ENCODE data around the gene TBC1D22A.
"Not testable (repeated sequence)": the region's sequence is repeated elsewhere in the genome, so short reads cannot be mapped to it uniquely, and the experiment has no call there.

The TBC1D22A gene

DNA sequence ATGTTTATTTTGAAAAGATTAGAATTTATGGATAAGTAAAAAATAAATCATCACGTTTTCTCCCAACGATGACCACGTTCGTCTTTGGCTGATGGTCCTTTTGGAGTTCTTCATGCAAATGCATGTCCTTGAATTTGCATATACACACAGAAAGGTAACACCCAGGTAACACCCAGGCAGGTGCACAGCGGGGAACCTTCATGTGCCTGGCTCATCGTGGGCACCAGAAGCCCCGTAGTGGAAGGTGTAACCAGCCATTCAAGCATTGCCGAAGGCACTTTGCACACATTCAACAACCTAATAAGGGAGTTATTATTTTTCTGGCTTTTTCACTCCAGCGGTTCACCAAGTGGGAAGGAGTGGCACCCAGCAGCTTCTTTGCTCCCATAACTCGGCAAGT is 404.6 kb downstream of the TBC1D22A start:
- ChIA-PET POLR2A (no interaction called here), CTCF (no interaction called here)
- no peak for DNase-seq (ENCODE audit: extremely low spot score)
- TF ChIP-seq, protein P1, sequence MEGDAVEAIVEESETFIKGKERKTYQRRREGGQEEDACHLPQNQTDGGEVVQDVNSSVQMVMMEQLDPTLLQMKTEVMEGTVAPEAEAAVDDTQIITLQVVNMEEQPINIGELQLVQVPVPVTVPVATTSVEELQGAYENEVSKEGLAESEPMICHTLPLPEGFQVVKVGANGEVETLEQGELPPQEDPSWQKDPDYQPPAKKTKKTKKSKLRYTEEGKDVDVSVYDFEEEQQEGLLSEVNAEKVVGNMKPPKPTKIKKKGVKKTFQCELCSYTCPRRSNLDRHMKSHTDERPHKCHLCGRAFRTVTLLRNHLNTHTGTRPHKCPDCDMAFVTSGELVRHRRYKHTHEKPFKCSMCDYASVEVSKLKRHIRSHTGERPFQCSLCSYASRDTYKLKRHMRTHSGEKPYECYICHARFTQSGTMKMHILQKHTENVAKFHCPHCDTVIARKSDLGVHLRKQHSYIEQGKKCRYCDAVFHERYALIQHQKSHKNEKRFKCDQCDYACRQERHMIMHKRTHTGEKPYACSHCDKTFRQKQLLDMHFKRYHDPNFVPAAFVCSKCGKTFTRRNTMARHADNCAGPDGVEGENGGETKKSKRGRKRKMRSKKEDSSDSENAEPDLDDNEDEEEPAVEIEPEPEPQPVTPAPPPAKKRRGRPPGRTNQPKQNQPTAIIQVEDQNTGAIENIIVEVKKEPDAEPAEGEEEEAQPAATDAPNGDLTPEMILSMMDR (IDR thresholded peaks at IDR 0.05; ENCODE audit: control extremely low read depth, extremely low read depth, low read depth, missing control alignments) = no peak

DNA sequence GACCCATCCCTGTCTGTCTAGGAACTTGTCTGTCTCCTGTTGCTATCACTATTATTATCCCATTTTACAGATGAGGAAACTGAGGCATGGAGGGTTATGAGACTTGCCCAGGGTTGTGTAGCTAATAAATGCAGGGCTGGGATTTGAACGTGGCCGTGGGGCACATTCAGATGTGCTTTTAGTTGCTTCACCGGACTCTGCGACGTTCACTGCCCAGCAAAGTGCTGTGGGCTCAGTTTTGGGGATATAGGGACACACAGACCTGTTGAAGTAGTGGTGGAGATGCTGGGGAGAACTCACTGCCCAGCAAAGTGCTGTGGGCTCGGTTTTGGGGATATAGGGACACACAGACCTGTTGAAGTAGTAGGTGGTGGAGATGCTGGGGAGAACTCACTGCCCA is 405.5 kb downstream of the TBC1D22A start:
- POLR2A ChIA-PET; CTCF ChIA-PET; DNase-seq (ENCODE audit: extremely low spot score): not testable (repeated sequence)

DNA sequence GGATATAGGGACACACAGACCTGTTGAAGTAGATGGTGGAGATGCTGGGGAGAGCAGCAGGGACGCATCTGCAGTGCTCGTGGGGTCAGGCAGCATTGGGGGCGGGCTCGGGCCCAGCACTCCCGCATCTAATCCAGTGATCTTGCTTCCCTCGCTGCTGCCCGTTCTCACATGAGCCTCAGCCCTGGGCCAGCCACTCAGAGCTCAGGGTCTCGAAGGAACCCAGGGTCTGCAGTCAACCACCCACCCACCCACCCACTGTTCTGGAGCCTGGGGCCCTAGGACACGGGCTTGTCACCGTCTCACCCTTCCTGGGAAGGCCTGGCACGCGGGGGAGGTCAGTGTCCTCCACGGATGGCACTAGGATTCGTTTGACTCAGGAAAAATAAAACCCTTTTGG is 406.0 kb downstream of the TBC1D22A start:
- TF ChIP-seq, protein P1 (IDR thresholded peaks at IDR 0.05; ENCODE audit: control extremely low read depth, extremely low read depth, low read depth, missing control alignments) = no peak
- DNase-seq (ENCODE audit: extremely low spot score) = no peak
- CTCF ChIA-PET = no interaction called here
- POLR2A ChIA-PET = no interaction called here

DNA sequence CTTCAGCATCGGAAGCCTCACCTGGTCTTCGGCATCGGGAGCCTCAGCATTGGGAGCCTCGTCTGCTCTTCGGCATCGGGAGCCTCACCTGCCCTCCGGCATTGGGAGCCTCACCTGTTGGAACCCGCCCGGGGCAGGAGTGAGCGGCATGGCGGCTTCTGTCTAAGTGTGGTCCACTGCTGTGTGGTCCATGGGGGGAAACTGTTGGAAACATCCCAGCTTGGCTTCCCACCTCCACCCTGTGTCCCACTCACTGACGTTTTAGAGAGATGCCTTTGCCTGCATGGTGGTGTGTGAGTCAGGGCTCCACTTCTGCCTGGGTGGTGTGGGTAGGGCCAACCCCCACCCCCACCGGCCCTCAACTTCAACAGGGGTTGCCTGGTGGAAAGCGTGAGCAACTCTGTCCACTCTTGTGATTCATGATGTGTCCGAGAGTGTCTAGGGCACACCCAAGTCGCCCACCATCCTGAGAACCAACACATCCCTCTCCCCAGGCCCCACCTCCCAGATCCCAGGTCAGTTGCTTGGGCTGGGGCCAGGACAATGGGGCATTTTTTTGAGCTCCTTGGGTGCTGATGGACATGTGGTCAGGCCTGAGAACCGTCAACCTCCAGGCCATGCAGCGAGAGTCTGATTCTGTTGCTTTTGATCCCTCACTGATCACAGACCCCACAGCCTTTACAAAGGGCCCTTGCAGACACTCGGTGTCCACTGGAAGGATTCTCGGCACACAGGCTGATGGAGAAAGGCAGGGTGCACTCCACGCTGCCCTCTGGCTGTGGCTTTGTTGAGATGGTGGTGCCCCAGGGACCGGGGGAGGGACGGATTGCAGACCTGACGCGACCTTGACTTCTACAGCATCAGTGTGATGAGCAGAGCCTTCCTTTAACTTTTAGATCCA is 406.7 kb downstream of the TBC1D22A start:
- ChIA-PET CTCF (no interaction called here), POLR2A (no interaction called here)
- DNase-seq (ENCODE audit: extremely low spot score) = no peak
- TF ChIP-seq, protein P1 (IDR thresholded peaks at IDR 0.05; ENCODE audit: control extremely low read depth, extremely low read depth, low read depth, missing control alignments) = no peak

DNA sequence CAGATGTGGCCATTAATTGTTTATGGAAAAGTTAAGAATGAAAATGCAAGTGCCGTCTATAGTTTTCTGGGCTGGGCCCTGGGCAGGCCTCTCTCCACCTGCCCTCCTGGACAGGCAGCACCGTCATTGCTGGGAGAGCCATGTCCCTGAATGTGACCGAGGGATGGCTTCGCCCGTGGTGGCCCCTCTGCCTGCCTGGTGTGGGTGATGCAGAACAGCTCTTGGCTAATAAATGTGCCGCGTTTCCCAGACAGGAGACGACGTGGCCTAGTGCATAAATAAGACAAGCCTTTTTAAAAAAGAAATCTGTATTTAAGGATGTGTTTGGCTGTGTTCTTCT is 407.3 kb downstream of the TBC1D22A start:
- no peak for DNase-seq (ENCODE audit: extremely low spot score)
- POLR2A ChIA-PET = no interaction called here
- CTCF ChIA-PET = no interaction called here
- TF ChIP-seq, protein P1 (IDR thresholded peaks at IDR 0.05; ENCODE audit: control extremely low read depth, extremely low read depth, low read depth, missing control alignments) = no peak

DNA sequence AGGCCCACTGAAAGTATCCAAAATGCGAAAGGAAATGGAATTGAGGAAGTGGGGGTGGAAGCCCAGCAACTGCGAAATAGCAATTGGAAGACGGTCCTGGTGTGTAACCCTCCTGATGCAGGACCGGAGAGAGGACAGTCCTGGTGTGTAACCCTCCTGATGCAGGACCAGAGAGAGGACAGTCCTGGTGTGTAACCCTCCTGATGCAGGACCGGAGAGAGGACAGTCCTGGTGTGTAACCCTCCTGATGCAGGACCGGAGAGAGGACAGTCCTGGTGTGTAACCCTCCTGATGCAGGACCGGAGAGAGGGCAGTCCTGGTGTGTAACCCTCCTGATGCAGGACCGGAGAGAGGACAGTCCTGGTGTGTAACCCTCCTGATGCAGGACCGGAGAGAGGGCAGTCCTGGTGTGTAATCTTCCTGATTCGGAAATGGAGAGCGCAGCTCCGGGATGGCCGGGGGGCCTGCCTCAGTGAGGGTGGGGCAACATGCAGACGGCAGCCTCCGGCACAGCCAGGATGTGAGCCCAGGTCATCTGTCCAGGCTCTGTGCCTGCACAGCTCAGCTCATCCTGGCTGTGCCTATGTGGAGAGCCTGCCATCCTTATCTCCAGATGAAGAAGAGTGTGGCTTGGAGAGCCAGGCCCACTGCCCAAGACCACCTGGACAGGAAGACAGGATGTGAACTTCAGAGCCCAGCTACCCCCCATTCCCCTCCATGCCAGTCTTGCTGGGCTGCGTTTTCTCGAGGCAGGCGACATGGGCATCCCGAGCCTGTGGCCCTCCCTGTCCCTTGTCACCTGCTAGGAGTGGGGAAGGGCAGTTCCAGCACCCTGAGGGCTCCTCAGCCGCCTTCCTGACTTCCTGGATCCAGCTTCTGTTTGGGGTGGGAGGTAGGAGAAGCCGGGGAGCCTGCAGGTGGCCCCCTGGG is 408.3 kb downstream of the TBC1D22A start:
- POLR2A ChIA-PET; CTCF ChIA-PET; DNase-seq (ENCODE audit: extremely low spot score): not testable (repeated sequence)

DNA sequence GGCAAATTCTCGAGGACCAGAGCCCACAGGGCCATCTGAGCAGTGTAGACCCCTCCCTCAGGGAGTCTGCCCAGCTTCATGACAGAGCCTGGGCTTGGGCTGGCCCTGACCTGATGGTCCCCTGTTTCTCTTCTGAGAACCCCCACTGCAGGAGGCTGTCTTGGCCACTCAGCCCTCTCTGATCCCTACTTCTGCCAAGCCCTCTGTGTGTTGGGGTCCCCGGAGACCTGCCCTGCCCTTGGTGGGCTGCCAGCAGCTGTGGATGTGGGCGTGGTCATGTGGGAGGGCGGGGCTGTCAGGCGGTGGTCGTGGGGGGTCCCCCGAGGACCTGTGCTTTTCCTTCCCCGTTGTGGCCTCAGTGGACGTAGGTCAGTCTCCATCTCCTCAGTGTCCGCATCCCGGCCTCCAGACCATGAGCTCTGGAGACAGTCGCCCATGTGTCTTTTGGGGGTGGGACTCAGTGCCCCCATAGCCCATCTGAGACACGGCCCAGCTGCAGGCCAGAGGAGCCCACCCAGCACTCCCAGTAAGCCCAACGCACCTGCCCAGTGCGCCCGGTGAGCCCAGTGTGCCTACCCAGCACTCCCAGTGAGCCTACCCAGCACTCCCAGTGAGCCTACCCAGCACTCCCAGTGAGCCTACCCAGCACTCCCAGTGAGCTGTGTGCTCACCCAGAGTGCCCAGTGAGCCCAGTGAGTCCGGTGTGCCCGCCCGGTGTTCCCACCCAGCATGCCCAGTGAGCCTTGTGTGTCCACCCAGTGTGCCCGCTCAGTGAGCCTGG is 409.2 kb downstream of the TBC1D22A start:
- TF ChIP-seq, protein P1 (IDR thresholded peaks at IDR 0.05; ENCODE audit: control extremely low read depth, extremely low read depth, low read depth, missing control alignments) = no peak
- POLR2A ChIA-PET = no interaction called here
- no peak for DNase-seq (ENCODE audit: extremely low spot score)
- CTCF ChIA-PET = no interaction called here
